ENCODE measurements around the gene CSMD2.

The CSMD2 gene

GRCh38 chr1:33703464-33703863 is 461.6 kb downstream of the CSMD2 start:
- Histone ChIP-seq H3K4me3 (ENCODE audit: low read depth, low read length) (no peak overlapping the region), H3K27ac (ENCODE audit: low read depth, low read length) (no peak overlapping the region), H3K4me1 (ENCODE audit: control insufficient read depth, insufficient read depth, low read length) (no peaks in the 10 kb centered on the region), H3K27me3 (ENCODE audit: control insufficient read depth, insufficient read depth, low read length) (no peaks in the 10 kb centered on the region), H3K36me3 (ENCODE audit: control insufficient read depth, insufficient read depth, low read length) (peaks cover 3% of the 10 kb centered on the region; the same call in 1 of the 2 replicates), H3K9ac (ENCODE audit: low read depth, low read length) (no peak overlapping the region), H3K9me3 (ENCODE audit: control insufficient read depth, insufficient read depth, low read length) (no peaks in the 10 kb centered on the region)

- no peaks in the 10 kb centered on the region for H3K9me3 ChIP-seq (ENCODE audit: control insufficient read depth, insufficient read depth, low read length)
- peaks cover 10% of the 10 kb centered on the region for H3K36me3 ChIP-seq (ENCODE audit: control insufficient read depth, insufficient read depth, low read length)
- H3K9ac ChIP-seq (ENCODE audit: low read depth, low read length) = no peak overlapping the region
- H3K4me3 ChIP-seq (ENCODE audit: low read depth, low read length) = no peak overlapping the region
- H3K27ac ChIP-seq (ENCODE audit: low read depth, low read length) = no peak overlapping the region
- no peaks in the 10 kb centered on the region for H3K4me1 ChIP-seq (ENCODE audit: control insufficient read depth, insufficient read depth, low read length)
- H3K27me3 ChIP-seq (ENCODE audit: control insufficient read depth, insufficient read depth, low read length) = no peaks in the 10 kb centered on the region
These were observed 466.5 kb downstream of the CSMD2 start for GRCh38 chr1:33698361-33699035.

GRCh38 chr1:33697816-33698215 is 467.2 kb downstream of the CSMD2 start:
- Histone ChIP-seq H3K27ac (ENCODE audit: low read depth, low read length) (no peak overlapping the region), H3K9ac (ENCODE audit: low read depth, low read length) (no peak overlapping the region), H3K27me3 (ENCODE audit: control insufficient read depth, insufficient read depth, low read length) (no peaks in the 10 kb centered on the region), H3K4me3 (ENCODE audit: low read depth, low read length) (no peak overlapping the region), H3K9me3 (ENCODE audit: control insufficient read depth, insufficient read depth, low read length) (no peaks in the 10 kb centered on the region), H3K36me3 (ENCODE audit: control insufficient read depth, insufficient read depth, low read length) (peaks cover 10% of the 10 kb centered on the region), H3K4me1 (ENCODE audit: control insufficient read depth, insufficient read depth, low read length) (no peaks in the 10 kb centered on the region)

GRCh38 chr1:33696962-33697361 is 468.1 kb downstream of the CSMD2 start:
- Histone ChIP-seq H3K9ac (ENCODE audit: low read depth, low read length) (no peak overlapping the region), H3K27ac (ENCODE audit: low read depth, low read length) (no peak overlapping the region), H3K9me3 (ENCODE audit: control insufficient read depth, insufficient read depth, low read length) (no peaks in the 10 kb centered on the region), H3K36me3 (ENCODE audit: control insufficient read depth, insufficient read depth, low read length) (peaks cover 10% of the 10 kb centered on the region), H3K4me1 (ENCODE audit: control insufficient read depth, insufficient read depth, low read length) (no peaks in the 10 kb centered on the region), H3K27me3 (ENCODE audit: control insufficient read depth, insufficient read depth, low read length) (no peaks in the 10 kb centered on the region), H3K4me3 (ENCODE audit: low read depth, low read length) (no peak overlapping the region)

- H3K4me3 ChIP-seq (ENCODE audit: low read depth, low read length) = no peak overlapping the region
- no peaks in the 10 kb centered on the region for H3K9me3 ChIP-seq (ENCODE audit: control insufficient read depth, insufficient read depth, low read length)
- peaks cover 14% of the 10 kb centered on the region for H3K36me3 ChIP-seq (ENCODE audit: control insufficient read depth, insufficient read depth, low read length)
- H3K27me3 ChIP-seq (ENCODE audit: control insufficient read depth, insufficient read depth, low read length) = no peaks in the 10 kb centered on the region
- no peak overlapping the region for H3K27ac ChIP-seq (ENCODE audit: low read depth, low read length)
- no peak overlapping the region for H3K9ac ChIP-seq (ENCODE audit: low read depth, low read length)
- H3K4me1 ChIP-seq (ENCODE audit: control insufficient read depth, insufficient read depth, low read length) = no peaks in the 10 kb centered on the region
These were observed 468.7 kb downstream of the CSMD2 start for GRCh38 chr1:33696311-33696710.

- no peak overlapping the region for H3K9ac ChIP-seq (ENCODE audit: low read depth, low read length)
- no peak overlapping the region for H3K4me3 ChIP-seq (ENCODE audit: low read depth, low read length)
- no peaks in the 10 kb centered on the region for H3K4me1 ChIP-seq (ENCODE audit: control insufficient read depth, insufficient read depth, low read length)
- H3K36me3 ChIP-seq (ENCODE audit: control insufficient read depth, insufficient read depth, low read length) = peaks cover 13% of the 10 kb centered on the region
- no peaks in the 10 kb centered on the region for H3K9me3 ChIP-seq (ENCODE audit: control insufficient read depth, insufficient read depth, low read length)
- no peak overlapping the region for H3K27ac ChIP-seq (ENCODE audit: low read depth, low read length)
- no peaks in the 10 kb centered on the region for H3K27me3 ChIP-seq (ENCODE audit: control insufficient read depth, insufficient read depth, low read length)
These were observed 472.5 kb downstream of the CSMD2 start for GRCh38 chr1:33692206-33693188.

- H3K9me3 ChIP-seq (ENCODE audit: control insufficient read depth, insufficient read depth, low read length) = no peaks in the 10 kb centered on the region
- H3K27ac ChIP-seq (ENCODE audit: low read depth, low read length) = no peak overlapping the region
- no peak overlapping the region for H3K4me3 ChIP-seq (ENCODE audit: low read depth, low read length)
- H3K9ac ChIP-seq (ENCODE audit: low read depth, low read length) = no peak overlapping the region
- no peaks in the 10 kb centered on the region for H3K27me3 ChIP-seq (ENCODE audit: control insufficient read depth, insufficient read depth, low read length)
- H3K36me3 ChIP-seq (ENCODE audit: control insufficient read depth, insufficient read depth, low read length) = peaks cover 13% of the 10 kb centered on the region
- H3K4me1 ChIP-seq (ENCODE audit: control insufficient read depth, insufficient read depth, low read length) = no peaks in the 10 kb centered on the region
These were observed 478.0 kb downstream of the CSMD2 start for GRCh38 chr1:33687000-33687399.

GRCh38 chr1:33686551-33686950 is 478.5 kb downstream of the CSMD2 start:
- Histone ChIP-seq H3K9me3 (ENCODE audit: control insufficient read depth, insufficient read depth, low read length) (no peaks in the 10 kb centered on the region), H3K27ac (ENCODE audit: low read depth, low read length) (no peak overlapping the region), H3K9ac (ENCODE audit: low read depth, low read length) (no peak overlapping the region), H3K4me1 (ENCODE audit: control insufficient read depth, insufficient read depth, low read length) (no peaks in the 10 kb centered on the region), H3K27me3 (ENCODE audit: control insufficient read depth, insufficient read depth, low read length) (no peaks in the 10 kb centered on the region), H3K4me3 (ENCODE audit: low read depth, low read length) (no peak overlapping the region), H3K36me3 (ENCODE audit: control insufficient read depth, insufficient read depth, low read length) (peaks cover 11% of the 10 kb centered on the region)

GRCh38 chr1:33685256-33685655 is 479.8 kb downstream of the CSMD2 start:
- Histone ChIP-seq H3K9me3 (ENCODE audit: control insufficient read depth, insufficient read depth, low read length) (no peaks in the 10 kb centered on the region), H3K4me3 (ENCODE audit: low read depth, low read length) (no peak overlapping the region), H3K9ac (ENCODE audit: low read depth, low read length) (no peak overlapping the region), H3K27me3 (ENCODE audit: control insufficient read depth, insufficient read depth, low read length) (no peaks in the 10 kb centered on the region), H3K27ac (ENCODE audit: low read depth, low read length) (no peak overlapping the region), H3K36me3 (ENCODE audit: control insufficient read depth, insufficient read depth, low read length) (peaks cover 7% of the 10 kb centered on the region; the same call in 1 of the 2 replicates), H3K4me1 (ENCODE audit: control insufficient read depth, insufficient read depth, low read length) (no peaks in the 10 kb centered on the region)

- H3K4me1 ChIP-seq (ENCODE audit: control insufficient read depth, insufficient read depth, low read length) = no peaks in the 10 kb centered on the region
- peaks cover 6% of the 10 kb centered on the region; the same call in 1 of the 2 replicates for H3K36me3 ChIP-seq (ENCODE audit: control insufficient read depth, insufficient read depth, low read length)
- no peaks in the 10 kb centered on the region for H3K9me3 ChIP-seq (ENCODE audit: control insufficient read depth, insufficient read depth, low read length)
- H3K9ac ChIP-seq (ENCODE audit: low read depth, low read length) = no peak overlapping the region
- H3K27me3 ChIP-seq (ENCODE audit: control insufficient read depth, insufficient read depth, low read length) = no peaks in the 10 kb centered on the region
- no peak overlapping the region for H3K4me3 ChIP-seq (ENCODE audit: low read depth, low read length)
- no peak overlapping the region for H3K27ac ChIP-seq (ENCODE audit: low read depth, low read length)
These were observed 480.4 kb downstream of the CSMD2 start for GRCh38 chr1:33684396-33685179.

All from HUES48 (cell line).